Muscle of leg (tissue), 11 donors: ENCODE results near the gene INPP5F. TPM values are rescaled to one million over a fixed set of nuclear protein-coding genes. Genes with fewer than 3 reads are reported as not detected.
"Not testable (repeated sequence)": the region's sequence is repeated elsewhere in the genome, so short reads cannot be mapped to it uniquely, and the experiment has no call there.

Experiments
- DNase-seq: peaks from one replicate; pipeline ENCODE4 v3.0.0; 2013
- H3K27ac ChIP-seq: one replicate; pipeline ENCODE4 v1.5.1; 2013; ENCODE audit warnings: mild to moderate bottlenecking, low read length, control low read depth
- H3K27me3 ChIP-seq: one replicate; pipeline ENCODE4 v1.6.1; 2013; ENCODE audit warnings: low read length; ENCODE audit not compliant: control insufficient read depth, insufficient read depth
- H3K36me3 ChIP-seq: one replicate; pipeline ENCODE4 v1.6.1; 2013; ENCODE audit warnings: low read length; ENCODE audit not compliant: control insufficient read depth, insufficient read depth
- H3K4me1 ChIP-seq: one replicate; pipeline ENCODE4 v1.6.1; 2013; ENCODE audit warnings: low read length; ENCODE audit not compliant: control insufficient read depth, insufficient read depth
- H3K4me3 ChIP-seq: one replicate; pipeline ENCODE4 v1.5.1; 2013; ENCODE audit warnings: low read length, control low read depth
- H3K9me3 ChIP-seq: replicated peaks from 2 replicates; pipeline ENCODE4 v1.6.1; 2013; ENCODE audit warnings: low read depth, low read length; ENCODE audit not compliant: control insufficient read depth
- WGBS: methylation state at CpG from one replicate; pipeline ENCODE4 v1.1.5; 2013; ENCODE audit warnings: missing lambda C conversion rate; ENCODE audit not compliant: insufficient coverage; 5-methylcytosine and 5-hydroxymethylcytosine counted together
- polyA plus RNA-seq, 8 donors: library from polyadenylated mRNA; unstranded; fragments of 120-200 nt; gene quantifications; one replicate each; pipeline versions ENCODE4 v1.2.1 to v1.2.3, GENCODE V29; 2013; ENCODE audit warnings: inconsistent platforms in 1 of 8, low replicate concordance in 1 of 8; ENCODE audit not compliant: insufficient read length in 8 of 8, insufficient read depth in 1 of 8
- total RNA-seq: library from RNA; stranded (reverse); fragments of 120-200 nt; gene quantifications from one replicate; pipeline ENCODE4 v1.2.4, GENCODE V29; 2013

Gene INPP5F
- total and polyA plus RNA-seq, 9 donors: 13.6 to 24.9 (median 17.4) TPM

DNA sequence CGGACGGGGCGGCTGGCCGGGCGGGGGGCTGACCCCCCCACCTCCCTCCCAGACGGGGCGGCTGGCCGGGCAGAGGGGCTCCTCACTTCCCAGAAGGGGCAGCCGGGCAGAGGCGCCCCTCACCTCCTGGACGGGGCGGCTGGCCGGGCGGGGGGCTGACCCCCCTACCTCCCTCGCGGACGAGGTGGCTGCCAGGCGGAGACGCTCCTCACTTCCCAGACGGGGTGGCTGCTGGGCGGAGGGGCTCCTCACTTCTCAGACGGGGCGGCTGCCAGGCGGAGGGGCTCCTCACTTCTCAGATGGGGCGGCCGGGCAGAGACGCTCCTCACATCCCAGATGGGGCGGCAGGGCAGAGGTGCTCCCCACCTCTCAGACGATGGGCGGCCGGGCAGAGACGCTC, 69.3 kb downstream of the INPP5F start:
- not testable (repeated sequence) for H3K4me1 ChIP-seq, H3K27me3 ChIP-seq, H3K4me3 ChIP-seq, DNase-seq, H3K36me3 ChIP-seq, H3K9me3 ChIP-seq, H3K27ac ChIP-seq
- 92% methylated on average over 11 of the region's 32 CpGs for WGBS

DNA sequence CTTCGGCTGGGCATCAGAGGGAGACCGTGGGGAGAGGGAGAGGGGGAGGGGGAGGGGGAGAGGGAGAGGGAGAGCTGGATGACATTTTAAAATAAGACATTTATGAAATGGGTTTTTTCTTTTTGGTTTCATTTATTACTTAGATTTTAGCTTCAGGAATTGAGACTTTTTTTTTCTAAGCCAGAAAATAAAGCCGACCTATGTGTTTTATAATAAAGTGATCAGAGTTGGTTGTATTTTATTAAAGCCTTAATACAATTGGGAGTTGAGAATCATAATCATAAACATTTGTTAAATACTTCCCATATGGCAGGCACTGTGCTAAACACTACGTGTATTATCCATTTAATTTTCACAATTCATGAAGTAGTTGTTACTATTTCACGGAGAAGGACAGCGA, 70.2 kb downstream of the INPP5F start:
- Histone ChIP-seq H3K27me3 (no peaks in the 10 kb centered on the region), H3K27ac (no peak overlapping the region), H3K4me3 (no peak overlapping the region), H3K9me3 (no peaks in the 10 kb centered on the region), H3K4me1 (no peaks in the 10 kb centered on the region), H3K36me3 (peaks cover 3% of the 10 kb centered on the region)
- DNase-seq: no peak
- WGBS: no CpG with 5 or more reads among the region's 6 CpGs

DNA sequence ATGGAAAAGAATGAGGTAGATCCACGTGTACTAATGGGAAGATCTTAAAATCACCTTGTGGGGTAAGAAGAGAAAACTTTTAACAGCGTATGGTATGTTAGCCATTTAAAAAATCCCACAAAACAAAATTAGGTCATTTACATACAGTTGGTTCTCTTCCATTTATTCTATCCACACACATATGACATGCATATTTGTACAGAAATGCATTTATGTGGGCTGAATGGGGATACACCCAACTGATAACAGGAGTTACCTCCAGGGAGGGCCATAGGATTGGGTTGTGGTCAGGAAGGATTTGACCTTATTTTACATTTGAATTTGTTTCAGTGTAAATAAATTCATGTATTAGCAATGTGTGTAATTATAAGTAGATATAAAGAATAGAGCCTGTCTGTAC, 75.3 kb downstream of the INPP5F start:
- H3K4me3 ChIP-seq: no peak overlapping the region
- H3K36me3 ChIP-seq: peaks cover 7% of the 10 kb centered on the region
- DNase-seq: no peak
- H3K27ac ChIP-seq: no peak overlapping the region
- no peaks in the 10 kb centered on the region for H3K9me3 ChIP-seq
- H3K4me1 ChIP-seq: no peaks in the 10 kb centered on the region
- no CpG with 5 or more reads among the region's 2 CpGs for whole genome bisulfite sequencing
- H3K27me3 ChIP-seq: no peaks in the 10 kb centered on the region

DNA sequence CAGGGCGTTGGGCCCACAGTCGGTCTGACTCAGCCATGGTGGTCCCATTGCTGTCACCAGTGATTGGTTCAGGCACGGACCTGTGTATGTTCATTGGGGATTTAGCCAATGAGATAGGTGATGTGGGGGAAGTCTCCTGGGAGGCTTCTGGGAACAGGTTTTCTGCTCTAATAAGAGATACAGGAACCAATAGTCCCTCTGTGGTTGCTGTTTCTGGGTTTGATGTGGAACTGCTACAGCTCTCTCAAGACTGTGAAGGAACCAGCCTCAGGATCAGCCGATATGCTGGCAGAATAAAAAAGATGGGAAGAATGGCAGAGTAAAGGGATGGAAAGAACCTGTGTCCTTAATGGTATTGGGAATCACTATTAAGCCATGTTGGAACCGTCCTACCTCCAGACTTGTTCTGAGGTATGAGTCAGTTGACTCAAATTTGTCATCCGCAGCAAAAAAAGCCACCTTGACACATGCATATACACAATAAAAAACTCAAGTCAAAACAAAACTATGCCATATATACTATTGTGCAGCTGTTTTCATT, 76.2 kb downstream of the INPP5F start:
- 57% methylated on average over 1 of the region's 6 CpGs for WGBS
- Histone ChIP-seq H3K4me1 (no peaks in the 10 kb centered on the region), H3K4me3 (no peak overlapping the region), H3K9me3 (no peaks in the 10 kb centered on the region), H3K27ac (no peak overlapping the region), H3K27me3 (no peaks in the 10 kb centered on the region), H3K36me3 (peaks cover 5% of the 10 kb centered on the region)
- no peak for DNase-seq

DNA sequence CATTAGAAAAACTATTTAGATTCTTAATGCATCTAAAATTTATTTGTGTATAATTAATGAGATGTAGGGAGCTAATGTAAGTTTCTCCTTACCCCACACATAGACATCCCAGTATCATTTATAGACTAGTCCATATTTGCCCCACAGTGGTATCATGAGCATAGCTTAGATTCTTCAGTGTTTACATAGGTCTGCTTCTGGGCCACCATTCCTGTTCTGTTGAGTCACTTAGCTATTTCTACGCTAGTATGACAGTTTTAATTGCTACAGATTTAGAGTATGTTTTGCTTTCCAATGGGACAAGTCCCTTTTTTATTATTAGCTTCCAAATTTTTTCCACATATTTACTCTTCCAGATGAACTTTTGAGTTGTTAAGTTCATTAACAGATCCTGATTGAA, 77.4 kb downstream of the INPP5F start:
- DNase-seq: peak; percentile 30
- WGBS: no CpG with 5 or more reads among the region's 1 CpG
- peaks cover 4% of the 10 kb centered on the region for H3K36me3 ChIP-seq
- H3K4me3 ChIP-seq: no peak overlapping the region
- no peak overlapping the region for H3K27ac ChIP-seq
- H3K27me3 ChIP-seq: no peaks in the 10 kb centered on the region
- H3K4me1 ChIP-seq: no peaks in the 10 kb centered on the region
- H3K9me3 ChIP-seq: no peaks in the 10 kb centered on the region

DNA sequence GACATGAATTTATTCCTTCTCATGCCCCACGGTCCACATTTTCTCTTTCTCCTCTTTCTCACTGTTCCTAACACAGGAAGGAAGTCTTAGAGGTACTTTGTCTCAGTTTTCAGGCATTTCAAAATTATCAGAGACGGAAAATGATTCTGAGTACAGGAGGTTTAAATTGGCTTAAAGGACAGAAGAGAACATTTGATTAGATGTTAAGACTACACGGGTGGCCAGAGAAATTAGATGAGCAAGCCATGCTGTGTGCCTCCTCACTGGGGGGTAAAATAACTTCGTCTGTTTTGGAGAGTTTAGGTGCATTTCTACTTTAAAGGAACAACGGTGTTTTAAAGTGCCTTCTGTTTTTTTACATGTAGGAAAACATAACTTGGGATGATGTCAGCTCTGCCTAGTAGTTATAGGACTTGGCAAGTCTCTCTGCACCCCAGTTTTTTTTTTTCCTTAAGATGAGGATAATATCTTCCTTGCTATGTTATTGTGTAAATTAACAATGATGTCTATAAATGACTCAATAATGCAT, 79.9 kb downstream of the INPP5F start:
- H3K27ac ChIP-seq: no peak overlapping the region
- H3K4me1 ChIP-seq: no peaks in the 10 kb centered on the region
- no peak overlapping the region for H3K4me3 ChIP-seq
- no peak for DNase-seq
- WGBS: 45% methylated on average over 3 of the region's 5 CpGs
- peaks cover 4% of the 10 kb centered on the region for H3K36me3 ChIP-seq
- H3K27me3 ChIP-seq: no peaks in the 10 kb centered on the region
- no peaks in the 10 kb centered on the region for H3K9me3 ChIP-seq

DNA sequence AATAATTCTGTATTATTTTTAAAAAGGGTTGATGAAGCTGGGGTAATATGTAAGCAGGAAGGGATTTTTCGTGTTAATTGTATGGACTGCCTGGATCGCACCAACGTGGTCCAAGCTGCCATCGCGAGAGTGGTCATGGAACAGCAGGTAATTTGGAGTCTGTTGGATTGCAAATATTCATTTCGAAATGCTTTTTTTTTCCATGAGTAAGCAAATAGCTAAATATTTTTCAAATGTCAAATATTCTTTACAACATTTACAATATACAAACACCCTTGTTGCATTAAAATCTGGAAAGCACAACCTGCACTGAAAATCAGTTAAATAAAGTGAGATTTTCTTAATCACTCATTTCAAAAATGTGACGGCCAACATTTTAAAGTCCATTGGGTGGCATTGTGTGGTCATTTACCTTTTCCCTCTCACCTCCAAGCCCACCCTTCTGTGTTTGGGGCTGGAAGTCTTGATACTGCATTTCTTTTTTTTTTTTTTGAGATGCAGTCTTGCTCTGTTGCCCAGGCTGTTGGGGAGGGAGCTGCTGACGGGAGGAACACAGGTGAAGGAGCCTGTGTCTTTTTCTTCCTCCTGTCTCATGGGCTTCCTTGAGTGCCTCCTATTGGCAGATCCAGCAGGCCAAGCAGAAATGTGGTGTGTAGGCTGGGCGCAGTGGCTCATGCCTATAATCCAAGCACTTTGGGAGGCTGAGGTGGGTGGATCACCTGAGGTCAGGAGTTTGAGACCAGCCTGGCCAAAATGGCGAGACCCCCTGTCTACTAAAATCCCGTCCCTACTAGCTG, 80.7 kb downstream of the INPP5F start:
- Histone ChIP-seq H3K4me3 (no peak overlapping the region), H3K36me3 (peaks cover 4% of the 10 kb centered on the region), H3K27ac (no peak overlapping the region), H3K27me3 (no peaks in the 10 kb centered on the region), H3K4me1 (no peaks in the 10 kb centered on the region), H3K9me3 (no peaks in the 10 kb centered on the region)
- no peak for DNase-seq
- 87% methylated on average over 4 of the region's 11 CpGs for WGBS

DNA sequence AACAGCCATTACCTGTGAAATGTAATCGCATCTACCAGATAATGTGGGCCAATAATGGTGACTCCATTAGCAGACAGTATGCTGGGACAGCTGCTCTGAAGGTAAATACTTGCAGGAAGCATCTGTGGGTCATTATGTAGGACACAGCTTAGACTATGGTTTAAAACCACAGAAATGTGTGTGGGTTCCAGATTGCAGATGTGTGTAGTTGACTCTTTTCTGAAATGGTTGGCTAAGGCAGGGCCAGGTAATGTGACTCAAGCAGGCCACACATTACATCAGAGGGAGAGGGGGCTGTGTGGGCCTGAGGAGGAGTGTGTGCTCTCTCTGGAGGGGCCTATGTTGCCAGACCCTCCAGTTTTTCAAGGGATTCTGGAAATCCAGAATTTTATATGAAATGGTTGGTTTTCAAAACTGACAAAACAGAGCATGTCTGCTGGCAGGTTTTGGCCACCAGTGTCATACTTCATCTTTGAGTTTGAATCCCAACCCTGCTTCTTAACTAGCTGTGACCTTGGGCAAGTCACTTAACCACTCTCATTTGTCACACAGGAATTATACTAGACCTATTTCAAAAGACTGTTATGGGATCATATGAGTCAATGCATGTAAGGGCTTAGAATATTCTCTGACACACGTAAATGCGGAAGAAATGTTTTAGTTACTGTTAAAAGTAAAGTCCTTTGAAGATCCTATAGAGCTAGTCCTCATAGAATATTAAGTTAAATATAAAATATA, 82.3 kb downstream of the INPP5F start:
- no peaks in the 10 kb centered on the region for H3K27me3 ChIP-seq
- H3K4me3 ChIP-seq: no peak overlapping the region
- H3K36me3 ChIP-seq: peaks cover 8% of the 10 kb centered on the region
- WGBS: 89% methylated on average over 1 of the region's 3 CpGs
- H3K27ac ChIP-seq: no peak overlapping the region
- H3K4me1 ChIP-seq: no peaks in the 10 kb centered on the region
- DNase-seq: no peak
- H3K9me3 ChIP-seq: no peaks in the 10 kb centered on the region

DNA sequence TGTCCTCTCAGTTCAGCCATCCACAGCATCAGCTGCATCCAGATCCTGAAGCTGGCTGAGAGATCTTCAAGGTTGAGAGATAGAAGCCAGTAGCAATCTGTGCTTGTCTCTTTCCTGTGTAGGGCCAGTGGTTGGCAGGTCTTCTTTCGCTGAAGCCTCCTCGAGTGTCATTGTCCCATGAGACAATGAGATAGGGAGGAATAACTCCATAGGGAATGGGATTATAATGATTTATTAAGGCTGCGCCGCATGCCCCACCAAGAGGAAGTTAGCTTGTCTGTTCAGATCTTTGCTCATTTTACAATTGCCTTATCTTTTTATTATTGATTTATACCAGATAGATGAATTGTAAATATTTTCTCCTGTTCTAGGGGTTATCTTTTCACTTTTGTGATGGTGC, 85.3 kb downstream of the INPP5F start:
- WGBS: no CpG with 5 or more reads among the region's 4 CpGs
- Histone ChIP-seq H3K27me3 (no peaks in the 10 kb centered on the region), H3K4me3 (no peak overlapping the region), H3K4me1 (no peaks in the 10 kb centered on the region), H3K9me3 (no peaks in the 10 kb centered on the region), H3K27ac (no peak overlapping the region), H3K36me3 (peaks cover 8% of the 10 kb centered on the region)
- DNase-seq: no peak

DNA sequence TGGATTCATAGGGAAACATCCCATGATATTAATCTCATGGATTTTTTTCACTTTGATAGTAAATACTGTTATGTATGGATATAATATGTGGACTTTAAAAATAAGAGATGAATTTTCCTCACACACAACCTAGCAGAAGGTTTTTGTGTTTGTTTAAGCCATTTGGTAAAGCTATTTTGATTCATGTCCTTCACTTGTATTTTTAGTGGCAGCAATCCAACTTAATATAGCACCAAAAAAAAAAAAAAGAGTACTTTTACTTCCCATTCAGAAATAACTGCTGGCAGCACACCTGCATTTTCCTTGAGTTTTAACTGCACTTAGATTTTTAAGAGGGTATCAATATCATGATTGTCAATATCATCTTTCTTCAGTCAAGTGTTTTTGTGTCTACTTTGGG, 86.8 kb downstream of the INPP5F start:
- H3K27me3 ChIP-seq: no peaks in the 10 kb centered on the region
- no peaks in the 10 kb centered on the region for H3K9me3 ChIP-seq
- H3K36me3 ChIP-seq: peaks cover 8% of the 10 kb centered on the region
- no peaks in the 10 kb centered on the region for H3K4me1 ChIP-seq
- H3K27ac ChIP-seq: no peak overlapping the region
- no peak overlapping the region for H3K4me3 ChIP-seq
- peak; percentile 18 for DNase-seq
